ENCODE data around the gene DDX20. TPM values are rescaled to one million over a fixed set of nuclear protein-coding genes. Genes with fewer than 3 reads are reported as not detected.

DDX20 gene
- total RNA-seq, 1 experiment from 2014 or later: 22.4 TPM

- Histone ChIP-seq H3K4me3 (no peak overlapping the region), H3K27me3 (no peaks in the 10 kb centered on the region), H3K36me3 (no peaks in the 10 kb centered on the region), H3K9me3 (no peaks in the 10 kb centered on the region)
- DNase-seq: no peak
These were observed 25.6 kb upstream of the DDX20 start for GRCh38 chr1:111729946-111730681.

GRCh38 chr1:111730706-111731105 is 25.0 kb upstream of the DDX20 start:
- Histone ChIP-seq H3K36me3 (no peaks in the 10 kb centered on the region), H3K9me3 (no peaks in the 10 kb centered on the region), H3K27me3 (no peaks in the 10 kb centered on the region), H3K4me3 (no peak overlapping the region)
- no peak for DNase-seq

- no peak for DNase-seq
- no peaks in the 10 kb centered on the region for H3K9me3 ChIP-seq
- no peak overlapping the region for H3K4me3 ChIP-seq
- no peaks in the 10 kb centered on the region for H3K36me3 ChIP-seq
- H3K27me3 ChIP-seq: no peaks in the 10 kb centered on the region
These were observed 23.7 kb upstream of the DDX20 start for GRCh38 chr1:111731956-111732355.

GRCh38 chr1:111732718-111733117 is 23.0 kb upstream of the DDX20 start:
- Histone ChIP-seq H3K27me3 (no peaks in the 10 kb centered on the region), H3K36me3 (no peaks in the 10 kb centered on the region), H3K4me3 (no peak overlapping the region), H3K9me3 (no peaks in the 10 kb centered on the region)
- DNase-seq: no peak

GRCh38 chr1:111733183-111733991 is 22.3 kb upstream of the DDX20 start:
- DNase-seq: peak; percentile 74
- H3K4me3 ChIP-seq: no peak overlapping the region
- no peaks in the 10 kb centered on the region for H3K27me3 ChIP-seq
- H3K36me3 ChIP-seq: no peaks in the 10 kb centered on the region
- H3K9me3 ChIP-seq: no peaks in the 10 kb centered on the region

GRCh38 chr1:111733992-111734341 is 21.7 kb upstream of the DDX20 start:
- H3K4me3 ChIP-seq: no peak overlapping the region
- DNase-seq: no peak

GRCh38 chr1:111734426-111734825 is 21.3 kb upstream of the DDX20 start:
- no peaks in the 10 kb centered on the region for H3K27me3 ChIP-seq
- H3K36me3 ChIP-seq: no peaks in the 10 kb centered on the region
- H3K9me3 ChIP-seq: no peaks in the 10 kb centered on the region
- no peak overlapping the region for H3K4me3 ChIP-seq
- no peak for DNase-seq

More at GRCh38 chr1:111733992-111734341, 21.7 kb upstream of the DDX20 start:
- H3K27me3 ChIP-seq: no peaks in the 10 kb centered on the region
- H3K36me3 ChIP-seq: no peaks in the 10 kb centered on the region
- no peaks in the 10 kb centered on the region for H3K9me3 ChIP-seq

- no peak for DNase-seq
- no peaks in the 10 kb centered on the region for H3K27me3 ChIP-seq
These were observed 20.8 kb upstream of the DDX20 start for GRCh38 chr1:111734856-111735255.

GRCh38 chr1:111735321-111735720 is 20.4 kb upstream of the DDX20 start:
- no peak overlapping the region for H3K4me3 ChIP-seq
- peaks cover 4% of the 10 kb centered on the region for H3K27me3 ChIP-seq
- no peaks in the 10 kb centered on the region for H3K9me3 ChIP-seq
- DNase-seq: no peak
- no peaks in the 10 kb centered on the region for H3K36me3 ChIP-seq

More at GRCh38 chr1:111734856-111735255, 20.8 kb upstream of the DDX20 start:
- Histone ChIP-seq H3K9me3 (no peaks in the 10 kb centered on the region), H3K36me3 (no peaks in the 10 kb centered on the region), H3K4me3 (no peak overlapping the region)

- Histone ChIP-seq H3K27me3 (peaks cover 7% of the 10 kb centered on the region), H3K9me3 (no peaks in the 10 kb centered on the region), H3K36me3 (no peaks in the 10 kb centered on the region), H3K4me3 (no peak overlapping the region)
- no peak for DNase-seq
These were observed 19.7 kb upstream of the DDX20 start for GRCh38 chr1:111735858-111736544.

- DNase-seq: peak; percentile 85
- Histone ChIP-seq H3K9me3 (no peaks in the 10 kb centered on the region), H3K36me3 (no peaks in the 10 kb centered on the region), H3K4me3 (no peak overlapping the region), H3K27me3 (peaks cover 7% of the 10 kb centered on the region)
These were observed 19.0 kb upstream of the DDX20 start for GRCh38 chr1:111736548-111737215.

- H3K9me3 ChIP-seq: no peaks in the 10 kb centered on the region
- DNase-seq: no peak
- H3K4me3 ChIP-seq: peak overlapping the region; percentile 56
- no peaks in the 10 kb centered on the region for H3K36me3 ChIP-seq
- peaks cover 9% of the 10 kb centered on the region for H3K27me3 ChIP-seq
These were observed 18.2 kb upstream of the DDX20 start for GRCh38 chr1:111737216-111738132.

GRCh38 chr1:111738133-111738435 is 17.6 kb upstream of the DDX20 start:
- DNase-seq: no peak
- Histone ChIP-seq H3K36me3 (no peaks in the 10 kb centered on the region), H3K9me3 (no peaks in the 10 kb centered on the region), H3K4me3 (peak overlapping the region; percentile 56), H3K27me3 (peaks cover 9% of the 10 kb centered on the region)

- peaks cover 9% of the 10 kb centered on the region for H3K27me3 ChIP-seq
- H3K9me3 ChIP-seq: no peaks in the 10 kb centered on the region
- peak; percentile 80 for DNase-seq
- H3K36me3 ChIP-seq: no peaks in the 10 kb centered on the region
- H3K4me3 ChIP-seq: peak overlapping the region; percentile 56
These were observed 17.1 kb upstream of the DDX20 start for GRCh38 chr1:111738436-111739193.

- H3K27me3 ChIP-seq: peaks cover 9% of the 10 kb centered on the region
- no peaks in the 10 kb centered on the region for H3K36me3 ChIP-seq
- peak; percentile 89 for DNase-seq
- H3K9me3 ChIP-seq: no peaks in the 10 kb centered on the region
- peak within 1 kb of the TSS; percentile 56 for H3K4me3 ChIP-seq
These were observed 16.3 kb upstream of the DDX20 start, which contains the start of gene INKA2 for GRCh38 chr1:111739194-111739924. TSS of gene INKA2 (minus strand) at chr1:111739395. CDS start at chr1:111739242, 153 bp downstream.
